ENCODE measurements around the gene NANS.
"Not testable (repeated sequence)": the region's sequence is repeated elsewhere in the genome, so short reads cannot be mapped to it uniquely, and the experiment has no call there.

Gene NANS

GRCh38 chr9:98128316-98128715, 71.8 kb downstream of the NANS start:
- in situ Hi-C loops (cut with MboI; ENCODE audit: low sequenced_read_pairs), result no loop called here

- in situ Hi-C loops (cut with MboI; ENCODE audit: low sequenced_read_pairs), result no loop called here
These were observed 72.9 kb downstream of the NANS start for GRCh38 chr9:98129451-98129881.

DNA sequence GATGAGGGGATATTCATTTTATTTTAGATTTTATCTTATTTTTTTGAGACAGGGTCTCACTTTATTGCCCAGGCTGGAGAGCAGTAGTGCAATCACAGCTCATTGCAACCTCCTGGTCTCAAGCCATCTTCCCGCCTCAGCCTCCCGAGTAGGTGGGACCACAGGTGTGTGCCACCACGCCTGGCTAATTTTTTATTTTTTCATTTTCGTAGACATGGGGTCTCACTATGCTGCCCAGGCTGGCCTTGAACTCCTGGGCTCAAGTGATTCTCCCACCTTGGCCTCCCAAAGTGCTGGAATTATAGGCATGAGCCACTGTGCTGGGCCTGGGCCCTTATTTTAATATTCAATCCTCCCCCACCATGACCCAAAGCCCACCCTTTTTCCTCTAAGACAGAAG, 73.5 kb downstream of the NANS start:
- in situ Hi-C loops (cut with MboI; ENCODE audit: low sequenced_read_pairs), result not testable (repeated sequence)

- in situ Hi-C loops (cut with MboI; ENCODE audit: low sequenced_read_pairs), result no loop called here
These were observed 74.2 kb downstream of the NANS start for GRCh38 chr9:98130576-98131228.

DNA sequence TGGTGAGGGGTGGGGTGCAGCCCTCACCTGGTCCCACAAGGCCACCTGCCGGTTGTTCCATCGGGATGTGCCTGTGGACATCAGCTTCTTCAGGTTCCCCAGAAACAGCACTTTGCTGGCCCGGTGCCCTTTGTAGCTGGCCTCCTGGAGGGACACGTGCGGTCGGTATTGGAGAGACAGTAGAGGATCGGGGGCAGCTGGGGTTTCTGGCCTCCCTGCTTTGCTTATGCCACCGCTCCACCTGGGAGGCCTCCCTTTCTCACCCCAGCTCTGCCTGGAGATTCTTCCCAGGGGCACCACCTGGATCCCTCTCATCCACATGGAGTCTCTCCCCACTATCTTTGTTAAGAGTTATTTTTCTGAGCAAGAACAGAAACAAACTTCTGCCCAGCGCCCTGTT, 75.6 kb downstream of the NANS start:
- in situ Hi-C loops (cut with MboI; ENCODE audit: low sequenced_read_pairs), result no loop called here

All from HL-60/S4 (cell line).